ENCODE data around the gene NPLOC4. TPM values are rescaled to one million over a fixed set of nuclear protein-coding genes. Genes with fewer than 3 reads are reported as not detected.

NPLOC4 gene
- total RNA-seq, 1 donor from 2014 or later, result 128 TPM

DNA sequence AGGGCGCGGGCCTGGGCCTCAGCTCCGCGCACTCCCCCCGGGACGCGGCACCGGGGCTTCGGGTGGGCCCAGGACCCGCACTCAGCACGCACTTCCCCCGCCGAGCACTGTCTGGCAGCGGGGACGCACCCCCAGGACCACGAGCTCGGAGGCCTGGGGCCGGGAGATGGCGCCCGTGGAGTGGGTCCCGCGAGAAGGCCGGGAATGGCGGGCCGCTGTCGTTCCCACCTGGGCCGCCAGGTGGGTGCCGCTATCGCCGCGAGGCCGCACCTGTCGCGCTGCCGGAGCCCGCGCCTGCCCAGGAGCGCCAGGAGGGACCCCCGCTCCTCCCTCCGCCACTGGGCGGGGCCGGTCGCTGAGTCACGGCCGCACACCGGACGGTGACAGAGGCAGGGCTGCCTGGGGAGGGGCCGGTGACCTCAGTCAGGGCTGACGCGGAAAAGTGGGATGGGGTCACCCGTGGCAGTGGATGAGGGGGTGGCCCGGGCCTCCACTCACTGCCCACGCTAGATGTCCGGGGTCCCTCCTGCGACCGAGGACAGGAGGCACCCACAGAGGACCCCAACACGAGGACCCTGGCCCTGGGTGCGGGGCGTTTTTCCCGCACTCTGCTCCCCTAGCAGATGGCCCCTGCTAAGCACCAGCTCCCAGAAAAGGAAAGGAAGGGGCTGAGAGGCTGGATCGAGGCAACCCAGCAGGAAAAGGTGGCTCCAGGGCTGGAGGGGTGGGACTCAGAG is 117.5 kb downstream of the NPLOC4 start:
- Histone ChIP-seq H3K4me3 (peak overlapping the region; percentile 65 to 96), H3K27me3 (no peaks in the 10 kb centered on the region), H3K36me3 (no peaks in the 10 kb centered on the region), H3K9me3 (no peaks in the 10 kb centered on the region), H3K27ac (peak overlapping the region; percentile 95 to 100), H3K4me1 (peaks cover 21 to 47% of the 10 kb centered on the region in 2 donors)
- intact Hi-C loops (cut with DNase I), result loop anchor here (2.0 to 10.0 kb wide), 2 partner anchors 81 to 345 kb away; partner anchors contain the start of gene P4HB
- peak in 1 of 2 donors; percentile 77 for DNase-seq (ENCODE audit: low spot score in 2 of 2)
- peak; percentile 25 to 58 (median 44) for TF ChIP-seq CTCF (IDR thresholded peaks at IDR 0.05)

GRCh38 chr17:81518785-81519283 is 118.1 kb downstream of the NPLOC4 start:
- H3K27ac ChIP-seq, result peak overlapping the region; percentile 95 to 100
- H3K4me3 ChIP-seq, result peak overlapping the region; percentile 65 to 96
- H3K9me3 ChIP-seq, result no peaks in the 10 kb centered on the region
- H3K4me1 ChIP-seq, result peaks cover 21 to 44% of the 10 kb centered on the region in 2 donors
- TF ChIP-seq CTCF (IDR thresholded peaks at IDR 0.05), result no peak
- H3K27me3 ChIP-seq, result no peaks in the 10 kb centered on the region
- intact Hi-C loops (cut with DNase I), result loop anchor here (2.0 to 10.0 kb wide), 2 partner anchors 82 to 346 kb away; partner anchors contain the start of gene P4HB
- no peaks in the 10 kb centered on the region for H3K36me3 ChIP-seq
- no peak for DNase-seq (ENCODE audit: low spot score in 2 of 2)

- H3K9me3 ChIP-seq, result no peaks in the 10 kb centered on the region
- peak overlapping the region; percentile 65 to 96 for H3K4me3 ChIP-seq
- TF ChIP-seq CTCF (IDR thresholded peaks at IDR 0.05), result no peak
- peaks cover 18 to 39% of the 10 kb centered on the region in 2 donors for H3K4me1 ChIP-seq
- H3K27me3 ChIP-seq, result no peaks in the 10 kb centered on the region
- H3K27ac ChIP-seq, result peak overlapping the region; percentile 95 to 100
- intact Hi-C loops (cut with DNase I), result loop anchor here (2.0 to 10.0 kb wide), 2 partner anchors 83 to 347 kb away; partner anchors contain the start of gene P4HB
- DNase-seq (ENCODE audit: low spot score in 2 of 2), result no peak
- no peaks in the 10 kb centered on the region for H3K36me3 ChIP-seq
These were observed 118.7 kb downstream of the NPLOC4 start for GRCh38 chr17:81518113-81518784.

- intact Hi-C loops (cut with DNase I), result loop anchor here (2.0 to 10.0 kb wide), 2 partner anchors 83 to 347 kb away; partner anchors contain the start of gene P4HB
- H3K36me3 ChIP-seq, result no peaks in the 10 kb centered on the region
- no peak for DNase-seq (ENCODE audit: low spot score in 2 of 2)
- H3K9me3 ChIP-seq, result no peaks in the 10 kb centered on the region
- H3K4me3 ChIP-seq, result peak overlapping the region; percentile 81 to 96
- H3K27ac ChIP-seq, result peak overlapping the region; percentile 95 to 100
- H3K27me3 ChIP-seq, result no peaks in the 10 kb centered on the region
- H3K4me1 ChIP-seq, result peaks cover 14 to 35% of the 10 kb centered on the region in 2 donors
- TF ChIP-seq CTCF (IDR thresholded peaks at IDR 0.05), result no peak
These were observed 119.4 kb downstream of the NPLOC4 start for GRCh38 chr17:81517339-81518112.

DNA sequence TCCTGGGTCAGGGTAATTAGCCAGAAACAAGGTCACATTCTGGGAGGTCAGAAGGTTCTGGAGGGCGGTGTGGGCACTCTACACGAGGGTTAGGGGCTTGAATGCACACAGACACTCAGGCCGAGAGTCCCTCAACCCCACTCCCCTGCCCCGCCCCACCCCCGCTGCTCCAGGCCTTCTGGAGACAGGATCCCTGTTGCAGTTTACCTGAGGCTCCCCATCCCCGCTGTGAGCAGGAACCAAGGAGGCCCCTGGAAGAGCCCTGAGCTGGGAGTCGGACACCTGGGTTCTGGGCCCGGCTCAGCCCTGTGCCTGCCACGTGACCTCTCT is 119.9 kb downstream of the NPLOC4 start:
- H3K27ac ChIP-seq, result peak overlapping the region; percentile 95 to 100
- no peak for DNase-seq (ENCODE audit: low spot score in 2 of 2)
- H3K4me3 ChIP-seq, result peak overlapping the region; percentile 81 to 96
- H3K36me3 ChIP-seq, result peaks cover 1 to 5% of the 10 kb centered on the region in 2 donors
- H3K9me3 ChIP-seq, result no peaks in the 10 kb centered on the region
- H3K27me3 ChIP-seq, result no peaks in the 10 kb centered on the region
- intact Hi-C loops (cut with DNase I), result loop anchor here (10.0 kb wide), 1 partner anchor 348 kb away; the partner anchor contains the start of gene P4HB
- TF ChIP-seq CTCF (IDR thresholded peaks at IDR 0.05), result no peak
- peaks cover 14 to 35% of the 10 kb centered on the region in 2 donors for H3K4me1 ChIP-seq

Data from ascending aorta (tissue), 2 donors.